Lower leg skin (tissue), 3 donors: ENCODE results near the gene NASP.

Source experiments
- CTCF ChIP-seq, 3 donors: fragments of 450-650 bp; IDR thresholded peaks; one replicate each; pipeline ENCODE4 v1.5.1; 2016; ENCODE audit warnings: antibody characterized with exemption in 3 of 3, mild to moderate bottlenecking in 3 of 3, moderate library complexity in 2 of 3
- POLR2A ChIP-seq, 2 donors: fragments of 450-650 bp; IDR thresholded peaks; one replicate each; pipeline ENCODE4 v1.6.1; 2016 to 2017; ENCODE audit warnings: antibody characterized with exemption in 2 of 2, mild to moderate bottlenecking in 1 of 2, moderate library complexity in 1 of 2

- TF ChIP-seq POLR2A (IDR thresholded peaks at IDR 0.05) (no peak), CTCF (IDR thresholded peaks at IDR 0.05) (no peak)
These were observed 13.2 kb upstream of the NASP start for GRCh38 chr1:45570631-45571030.
